IMR-90 (cell line): Measurements from ENCODE around the gene TRIM37. TPM values are rescaled to one million over a fixed set of nuclear protein-coding genes. Genes with fewer than 3 reads are reported as not detected.

ENCODE experiments used
- ATAC-seq: fragments of 200-7000 bp; cut with Tn5 transposase; 2 replicates; pipeline ENCODE4 v1.9.1; 2020; ENCODE audit warnings: low read depth, mild to moderate bottlenecking, moderate library complexity
- BruUV-seq: library from RNA; stranded (reverse); fragments of 400-500 nt; replicated peaks from 2 replicates; lab custom pipeline; 2021; lab: Mats Ljungman, UMichigan
- CTCF ChIA-PET: fragments of 300-600 bp; formaldehyde crosslinking; extraction: SDS; loops from one replicate; lab custom pipeline; 2021; ENCODE audit warnings: antibody characterized with exemption; lab: Yijun Ruan, JAX
- POLR2A ChIA-PET: fragments of 300-600 bp; sonication (Branson Sonifier 250); formaldehyde crosslinking; loops from one replicate; lab custom pipeline; 2022; ENCODE audit warnings: antibody characterized with exemption; ENCODE audit not compliant: unreplicated experiment; lab: Charles Lee
- DNase-seq: peaks from one replicate; pipeline ENCODE4 v3.0.0; 2013
- H2AFZ ChIP-seq: replicated peaks from 2 replicates; pipeline ENCODE3; 2013; ENCODE audit warnings: low read length, mild to moderate bottlenecking; ENCODE audit not compliant: poor library complexity
- H2AK5ac ChIP-seq: 2 replicates; pipeline ENCODE4 v1.6.1; 2013; ENCODE audit warnings: low read depth, low read length, inconsistent platforms
- H2AK9ac ChIP-seq: replicated peaks from 2 replicates; pipeline ENCODE3; 2013; ENCODE audit warnings: mild to moderate bottlenecking, low read depth, low read length, moderate library complexity; ENCODE audit not compliant: poor library complexity
- H2BK120ac ChIP-seq: 2 replicates; pipeline ENCODE4 v1.6.1; 2013; ENCODE audit warnings: low read depth, low read length, inconsistent platforms
- H2BK15ac ChIP-seq: 3 replicates; pipeline ENCODE4 v1.6.1; 2013; ENCODE audit warnings: low read depth, low read length, inconsistent platforms
- H2BK20ac ChIP-seq: 2 replicates; pipeline ENCODE4 v1.6.1; 2013; ENCODE audit warnings: low read depth, mild to moderate bottlenecking, inconsistent platforms, low read length, moderate library complexity
- H2BK5ac ChIP-seq: 2 replicates; pipeline ENCODE4 v1.6.1; 2013; ENCODE audit warnings: mild to moderate bottlenecking, low read depth, low read length, inconsistent platforms; ENCODE audit not compliant: poor library complexity, severe bottlenecking
- H3K14ac ChIP-seq: replicated peaks from 2 replicates; pipeline ENCODE4 v1.6.1; 2013; ENCODE audit warnings: low read depth, low read length, inconsistent platforms
- H3K18ac ChIP-seq: 2 replicates; pipeline ENCODE4 v1.6.1; 2013; ENCODE audit warnings: low read depth, low read length, control low read depth
- H3K23ac ChIP-seq: 2 replicates; pipeline ENCODE4 v1.6.1; 2013; ENCODE audit warnings: low read depth, low read length, inconsistent platforms
- H3K27ac ChIP-seq: 2 replicates; pipeline ENCODE4 v1.5.1; 2013; ENCODE audit warnings: mild to moderate bottlenecking, control low read depth, low read length; ENCODE audit not compliant: insufficient read depth
- H3K27me3 ChIP-seq: 2 replicates; pipeline ENCODE4 v1.6.1; 2013; ENCODE audit warnings: low read length; ENCODE audit not compliant: control insufficient read depth, insufficient read depth
- H3K36me3 ChIP-seq: 2 replicates; pipeline ENCODE4 v1.6.1; 2013; ENCODE audit warnings: low read length, mixed read lengths; ENCODE audit not compliant: control insufficient read depth, insufficient read depth
- H3K4ac ChIP-seq: 2 replicates; pipeline ENCODE4 v1.6.1; 2013; ENCODE audit warnings: low read depth, low read length, inconsistent platforms
- H3K4me1 ChIP-seq: 2 replicates; pipeline ENCODE4 v1.6.1; 2013; ENCODE audit warnings: low read length, mixed read lengths; ENCODE audit not compliant: control insufficient read depth, insufficient read depth
- H3K4me2 ChIP-seq: 2 replicates; pipeline ENCODE4 v1.6.1; 2013; ENCODE audit warnings: low read depth, mild to moderate bottlenecking, control low read depth, low read length, moderate library complexity
- H3K4me3 ChIP-seq: 2 replicates; pipeline ENCODE4 v1.5.1; 2013; ENCODE audit warnings: low read depth, mild to moderate bottlenecking, control low read depth, low read length, moderate library complexity; ENCODE audit not compliant: insufficient read depth
- H3K56ac ChIP-seq: 2 replicates; pipeline ENCODE4 v1.6.1; 2013; ENCODE audit warnings: low read length, inconsistent platforms; ENCODE audit not compliant: insufficient read depth; ENCODE audit errors: extremely low read depth
- H3K79me1 ChIP-seq, 2 experiments: 2 replicates each; pipeline ENCODE4 v1.6.1; 2013; ENCODE audit warnings: low read length in 2 of 2, inconsistent platforms in 1 of 2, low read depth in 1 of 2
- H3K9ac ChIP-seq: 2 replicates; pipeline ENCODE4 v1.6.1; 2013; ENCODE audit warnings: low read depth, low read length, control low read depth
- H3K9me1 ChIP-seq: 2 replicates; pipeline ENCODE4 v1.6.1; 2013; ENCODE audit warnings: low read length, inconsistent platforms; ENCODE audit not compliant: insufficient read depth
- H3K9me3 ChIP-seq: 2 replicates; pipeline ENCODE4 v1.6.1; 2013; ENCODE audit warnings: low read length; ENCODE audit not compliant: control insufficient read depth, insufficient read depth
- H4K20me1 ChIP-seq: 2 replicates; pipeline ENCODE4 v1.6.1; 2013; ENCODE audit warnings: low read length, inconsistent platforms; ENCODE audit not compliant: insufficient read depth
- H4K5ac ChIP-seq: 2 replicates; pipeline ENCODE4 v1.6.1; 2013; ENCODE audit warnings: mild to moderate bottlenecking, low read depth, low read length, control low read depth
- H4K8ac ChIP-seq, 2 experiments: 2 replicates each; pipeline ENCODE4 v1.6.1; 2013; ENCODE audit warnings: low read depth in 2 of 2, low read length in 2 of 2, control low read depth in 1 of 2, inconsistent platforms in 1 of 2
- H4K91ac ChIP-seq: 2 replicates; pipeline ENCODE4 v1.6.1; 2013; ENCODE audit warnings: low read depth, low read length, inconsistent platforms; ENCODE audit not compliant: insufficient read depth
- BHLHE40 ChIP-seq: fragments of 150-350 bp; IDR thresholded peaks from 2 replicates; pipeline ENCODE4 v1.6.1; 2016; ENCODE audit warnings: mild to moderate bottlenecking, low read depth, low read length
- CEBPB ChIP-seq: IDR thresholded peaks from 2 replicates; pipeline ENCODE4 v1.6.1; 2012; ENCODE audit warnings: low read depth, low read length, improper control_type of control experiment
- CHD1 ChIP-seq: IDR thresholded peaks from 2 replicates; pipeline ENCODE4 v1.6.1; 2012; ENCODE audit warnings: low read depth, low read length, improper control_type of control experiment
- CTCF ChIP-seq: conservative IDR thresholded peaks from 2 replicates; pipeline ENCODE4 v1.5.1; 2012; ENCODE audit warnings: mild to moderate bottlenecking, low read depth, low read length, improper control_type of control experiment
- ELK1 ChIP-seq: fragments of 150-350 bp; IDR thresholded peaks from 2 replicates; pipeline ENCODE4 v1.6.1; 2016; ENCODE audit warnings: low read depth, mild to moderate bottlenecking, low read length, moderate library complexity, borderline replicate concordance
- FOS ChIP-seq: fragments of 150-350 bp; IDR thresholded peaks from 2 replicates; pipeline ENCODE4 v1.6.1; 2016; ENCODE audit warnings: low read depth, low read length
- MAFK ChIP-seq: IDR thresholded peaks from 2 replicates; pipeline ENCODE4 v1.6.1; 2012; ENCODE audit warnings: low read depth, low read length, improper control_type of control experiment
- MAZ ChIP-seq: IDR thresholded peaks from 2 replicates; pipeline ENCODE4 v1.6.1; 2012; ENCODE audit warnings: low read depth, mild to moderate bottlenecking, low read length, improper control_type of control experiment, moderate library complexity, borderline replicate concordance
- MXI1 ChIP-seq: IDR thresholded peaks from 2 replicates; pipeline ENCODE4 v1.6.1; 2012; ENCODE audit warnings: low read depth, mild to moderate bottlenecking, low read length, moderate library complexity, borderline replicate concordance
- NFE2L2 ChIP-seq: fragments of 150-350 bp; IDR thresholded peaks from 2 replicates; pipeline ENCODE4 v1.6.1; 2016; ENCODE audit warnings: low read depth, mild to moderate bottlenecking, low read length
- POLR2A ChIP-seq: IDR thresholded peaks from 2 replicates; pipeline ENCODE4 v1.6.1; 2012; ENCODE audit warnings: mild to moderate bottlenecking, low read depth, low read length
- RAD21 ChIP-seq: IDR thresholded peaks from 2 replicates; pipeline ENCODE4 v1.6.1; 2012; ENCODE audit warnings: low read length, improper control_type of control experiment
- RCOR1 ChIP-seq: IDR thresholded peaks from 2 replicates; pipeline ENCODE4 v1.6.1; 2012; ENCODE audit warnings: mild to moderate bottlenecking, low read length, improper control_type of control experiment; ENCODE audit not compliant: insufficient replicate concordance
- RFX5 ChIP-seq: IDR thresholded peaks from 2 replicates; pipeline ENCODE4 v1.8.0; 2012; ENCODE audit warnings: low read depth, mild to moderate bottlenecking, low read length, moderate library complexity
- SMC3 ChIP-seq: fragments of 150-350 bp; IDR thresholded peaks from 2 replicates; pipeline ENCODE4 v1.6.1; 2016; ENCODE audit warnings: low read depth, mild to moderate bottlenecking, antibody characterized with exemption, low read length, moderate library complexity
- USF2 ChIP-seq: fragments of 150-350 bp; IDR thresholded peaks from 2 replicates; pipeline ENCODE4 v1.6.1; 2017; ENCODE audit warnings: mild to moderate bottlenecking, antibody characterized with exemption, low read length, low read depth
- WGBS, 2 experiments: methylation state at CpG; one replicate each; pipeline versions ENCODE4 v1.1.5 to v1.1.7; 2013; ENCODE audit warnings: missing lambda C conversion rate in 2 of 2; ENCODE audit not compliant: insufficient read length in 1 of 2; ENCODE audit errors: extremely low coverage in 2 of 2; 5-methylcytosine and 5-hydroxymethylcytosine counted together
- dilution Hi-C: fragments of 300-500 bp; cut with HindIII; formaldehyde crosslinking; loops from one replicate; pipeline ENCODE4 v1.14.3; 2018; ENCODE audit warnings: low sequenced_read_pairs; ENCODE audit not compliant: unreplicated experiment
- in situ Hi-C: fragments of 300-500 bp; cut with MboI; formaldehyde crosslinking; loops from 3 replicates; pipeline ENCODE4 v1.14.3; 2019; ENCODE audit warnings: low sequenced_read_pairs, inconsistent platforms, mixed read lengths
- intact Hi-C: fragments of 100-400 bp; cut with micrococcal nuclease; formaldehyde crosslinking; loops from 2 replicates; pipeline ENCODE4 v1.10.0; 2022
- polyA plus RNA-seq, 3 experiments: library from polyadenylated mRNA; depleted of rRNA; stranded (reverse); fragments of >200 nt; gene quantifications; 2 replicates each; pipeline ENCODE4 v1.2.3, GENCODE V29; 2012; ENCODE audit warnings: low replicate concordance in 1 of 3
- total RNA-seq: library from RNA; depleted of rRNA; stranded (reverse); fragments of >200 nt; gene quantifications from 2 replicates; pipeline ENCODE4 v1.2.3, GENCODE V29; 2012

The TRIM37 gene
- total and polyA plus RNA-seq, 2 of the 4 experiments (the other 2 are of a cell fraction) = 12.1 to 24.9 TPM

- intact Hi-C loops (no loop called here), in situ Hi-C loops (no loop called here)
- H3K56ac ChIP-seq = no peak overlapping the region
Measured at GRCh38 chr17:59018019-59018418, 88.7 kb downstream of the TRIM37 start.

More at GRCh38 chr17:59018019-59018418, 88.7 kb downstream of the TRIM37 start:
- Histone ChIP-seq H3K79me1 (peaks cover 0 to 7% of the 10 kb centered on the region in 2 experiments; a peak in 3 of 4 replicates), H3K4me1 (no peaks in the 10 kb centered on the region), H4K20me1 (no peaks in the 10 kb centered on the region), H4K91ac (no peak overlapping the region), H3K27ac (no peak overlapping the region), H2BK120ac (no peak overlapping the region), H2AFZ (no peak overlapping the region), H3K14ac (no peak overlapping the region), H3K9ac (no peak overlapping the region), H3K18ac (no peak overlapping the region), H3K23ac (no peak overlapping the region), H3K36me3 (peaks cover 6% of the 10 kb centered on the region), H2BK15ac (no peak overlapping the region), H2AK9ac (no peak overlapping the region), H2BK20ac (no peak overlapping the region), H3K4me3 (no peak overlapping the region), H3K4ac (no peak overlapping the region), H4K5ac (no peak overlapping the region), H3K4me2 (no peak overlapping the region), H2BK5ac (no peak overlapping the region), H3K27me3 (no peaks in the 10 kb centered on the region), H2AK5ac (no peak overlapping the region), H3K9me3 (no peaks in the 10 kb centered on the region), H3K9me1 (no peaks in the 10 kb centered on the region), H4K8ac (no peak overlapping the region)
- no peak for ATAC-seq
- no TSS peak for BruUV-seq
- dilution Hi-C loops = no loop called here
- WGBS, 2 experiments = no CpG with 5 or more reads among the region's 1 CpG
- DNase-seq = no peak
- no peak for TF ChIP-seq CEBPB
- TF ChIP-seq MXI1 = no peak
- TF ChIP-seq CTCF = no peak
- TF ChIP-seq POLR2A = no peak
- no peak for TF ChIP-seq FOS
- TF ChIP-seq NFE2L2 = no peak
- no peak for TF ChIP-seq RFX5
- no peak for TF ChIP-seq BHLHE40
- no peak for TF ChIP-seq SMC3
- no peak for TF ChIP-seq MAZ
- TF ChIP-seq ELK1 = no peak
- no peak for TF ChIP-seq RAD21
- no peak for TF ChIP-seq USF2
- no peak for TF ChIP-seq CHD1
- TF ChIP-seq MAFK = no peak
- no peak for TF ChIP-seq RCOR1
- POLR2A ChIA-PET = no interaction called here
- CTCF ChIA-PET = interaction anchor here (1.6 kb wide), 1 partner anchor 21 kb away, joined by 4 read pairs; no protein-coding TSS in a partner anchor
